NCI-H510A treated with DMSO at 0.1 percent for 48 hours (cell line): Measurements from ENCODE around the gene PSEN2.
"Not testable (repeated sequence)": the region's sequence is repeated elsewhere in the genome, so short reads cannot be mapped to it uniquely, and the experiment has no call there.

Source experiments
- DNase-seq: peaks from one replicate; lab custom pipeline; 2025; lab: John Stamatoyannopoulos, UW

The PSEN2 gene

DNA sequence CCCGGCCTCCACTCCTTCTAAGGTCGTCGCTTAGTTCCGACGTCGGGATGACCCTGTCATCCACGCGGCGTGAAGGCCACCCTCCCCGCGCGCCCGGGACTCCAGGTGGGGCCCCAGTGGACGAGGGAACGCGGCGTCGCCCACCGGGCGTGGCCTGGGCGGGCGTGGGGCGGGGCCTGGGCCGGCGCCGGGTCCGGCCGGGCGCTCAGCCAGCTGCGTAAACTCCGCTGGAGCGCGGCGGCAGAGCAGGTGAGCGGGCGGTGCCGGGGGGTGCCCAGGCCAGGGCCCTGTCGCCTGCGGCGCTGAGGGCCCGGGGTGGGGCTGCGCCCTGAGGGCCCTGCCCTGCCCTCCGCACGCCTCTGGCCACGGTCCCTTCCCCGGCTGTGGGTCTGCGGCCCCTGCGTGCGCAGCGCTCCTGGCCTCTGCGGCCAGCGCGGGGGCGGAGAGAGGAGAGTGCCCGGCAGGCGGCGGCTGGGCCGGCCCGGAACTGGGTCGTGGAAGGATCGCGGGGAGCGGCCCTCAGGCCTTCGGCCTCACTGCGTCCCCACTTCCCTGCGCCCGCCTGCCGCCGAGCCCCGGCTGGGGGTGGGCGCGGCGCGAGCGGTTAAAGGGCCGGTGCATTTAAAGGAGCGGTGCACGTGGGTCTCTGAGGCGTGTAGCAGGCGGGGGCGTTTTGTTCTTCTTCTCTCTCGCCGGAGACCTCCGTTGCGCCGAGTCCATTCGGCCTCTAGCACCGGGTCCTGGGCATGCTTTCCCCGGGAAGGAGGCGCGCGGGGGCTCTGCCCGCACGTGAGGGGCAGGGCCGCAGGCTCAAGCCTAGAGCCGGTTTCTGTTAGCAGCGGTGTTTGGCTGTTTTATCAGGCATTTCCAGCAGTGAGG is at the start of gene PSEN2:
Gene PSEN2 (plus strand): TSS at position 216 of the 879 bp plus-strand sequence. CDS start 11,292 bp downstream, outside the sequence.
- peak; percentile 70 for DNase-seq

DNA sequence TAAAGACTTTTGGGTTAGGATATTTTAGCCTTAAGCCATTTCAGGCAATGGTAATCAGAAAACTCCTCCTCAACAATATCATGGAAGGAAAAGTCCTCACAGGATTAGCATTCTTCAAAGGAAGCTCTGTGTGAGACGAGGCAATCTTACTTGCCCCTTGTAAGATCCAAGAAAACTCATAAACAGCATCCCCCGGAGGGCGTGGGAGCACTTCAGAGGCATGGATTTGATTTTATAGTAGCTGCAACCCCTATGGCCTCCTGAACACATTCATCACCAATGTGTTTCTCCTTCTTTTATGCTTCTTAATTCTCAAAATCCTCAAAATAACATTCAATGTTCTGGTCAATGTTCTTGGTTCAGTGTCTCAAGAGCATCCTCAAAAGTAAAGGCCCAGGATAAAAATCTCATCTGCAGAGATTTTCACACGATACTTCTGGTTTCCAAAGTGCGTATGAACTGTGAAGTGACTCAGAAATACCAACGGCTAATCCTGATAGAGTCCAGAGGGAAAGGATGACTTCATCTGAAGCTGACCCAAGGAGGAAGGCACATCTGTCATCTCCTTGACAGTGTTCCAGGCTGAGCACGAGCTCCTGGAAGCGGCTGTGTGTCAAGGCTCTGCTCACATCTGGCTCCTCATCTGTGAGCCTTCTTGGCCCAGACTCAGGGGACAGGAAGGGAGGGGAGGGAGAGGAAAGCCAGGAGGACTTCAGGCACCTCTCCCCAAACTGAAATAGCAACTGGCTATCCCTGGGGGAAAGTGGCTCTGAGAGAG is 49.3 kb upstream of the PSEN2 start:
- DNase-seq = no peak

GRCh38 chr1:226821719-226822085 is 48.7 kb upstream of the PSEN2 start:
- DNase-seq = no peak

- no peak for DNase-seq
Measured at GRCh38 chr1:226823643-226824042, 46.8 kb upstream of the PSEN2 start.

- DNase-seq = no peak
Measured at GRCh38 chr1:226825037-226825745, 45.2 kb upstream of the PSEN2 start.

DNA sequence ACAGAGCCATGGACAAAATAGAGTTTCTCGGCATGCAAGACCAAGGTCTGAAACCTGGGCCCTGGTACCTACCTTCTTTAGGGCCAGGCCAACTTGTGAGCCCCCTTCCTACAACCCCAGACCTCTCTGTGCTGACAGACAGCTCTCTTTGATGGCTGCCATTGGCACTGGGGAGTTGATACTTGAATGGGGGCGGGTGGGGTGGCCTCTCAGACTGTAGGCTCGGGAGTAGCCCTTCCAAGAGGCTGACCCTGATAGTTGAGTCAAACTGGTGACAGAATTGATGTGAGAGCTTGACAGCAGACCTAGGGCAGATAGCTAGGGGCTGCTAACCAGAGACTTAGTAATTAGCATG is 44.7 kb upstream of the PSEN2 start:
- DNase-seq = no peak

DNA sequence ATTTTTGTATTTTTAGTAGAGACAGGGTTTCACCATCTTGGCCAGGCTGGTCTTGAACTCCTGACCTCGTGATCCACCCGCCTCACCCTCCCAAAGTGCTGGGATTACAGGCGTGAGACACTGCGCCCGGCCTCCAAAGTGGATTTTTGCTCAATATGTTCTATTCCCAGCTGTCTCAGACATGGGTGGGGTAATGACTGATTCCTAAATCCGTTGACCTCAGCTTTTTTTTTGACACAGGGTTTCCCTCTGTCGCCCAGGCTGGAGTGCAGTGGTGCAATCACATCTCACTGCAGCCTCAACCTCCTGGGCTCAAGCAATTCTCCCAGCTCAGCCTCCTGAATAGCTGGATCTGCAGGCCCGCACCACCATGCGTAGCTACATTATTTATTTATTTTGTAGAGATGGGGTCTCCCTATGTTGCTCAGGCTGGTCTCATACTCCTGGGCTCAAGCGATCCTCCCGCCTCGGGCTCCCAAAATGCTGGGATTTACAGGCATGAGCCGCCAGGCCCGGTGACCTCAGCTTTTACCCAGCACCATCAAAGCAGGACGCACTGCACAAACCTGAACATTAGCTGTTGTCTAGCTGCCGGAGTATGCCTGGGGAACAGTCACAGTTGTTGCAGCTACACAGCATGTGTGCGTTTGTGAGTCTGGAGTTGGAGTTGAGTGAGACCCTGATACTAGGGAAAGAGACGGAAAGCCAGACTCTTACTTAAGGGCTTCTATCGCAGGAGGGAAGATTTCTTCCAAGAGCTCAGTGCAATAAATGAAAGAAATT is 43.7 kb upstream of the PSEN2 start:
- DNase-seq = no peak

DNA sequence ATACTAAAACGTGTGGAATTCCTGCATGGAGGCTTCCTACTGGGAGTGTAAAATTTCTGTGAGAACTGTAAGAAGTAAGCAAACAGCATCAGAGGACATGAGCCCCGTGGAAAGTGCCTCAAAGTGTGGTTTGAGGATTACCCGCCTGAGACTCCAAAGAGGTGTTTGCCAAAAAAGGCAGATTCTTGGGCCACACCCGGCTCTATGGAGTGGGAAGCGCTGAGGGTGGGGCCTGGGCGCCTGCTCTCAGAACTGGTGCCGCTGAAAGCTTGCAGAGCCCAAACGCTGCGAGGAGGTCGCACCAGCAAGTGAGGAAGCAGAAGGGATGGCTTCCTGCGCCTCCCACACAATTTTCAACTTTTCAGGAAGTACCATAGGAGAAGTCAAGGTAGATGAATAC is 43.0 kb upstream of the PSEN2 start:
- DNase-seq = no peak

DNA sequence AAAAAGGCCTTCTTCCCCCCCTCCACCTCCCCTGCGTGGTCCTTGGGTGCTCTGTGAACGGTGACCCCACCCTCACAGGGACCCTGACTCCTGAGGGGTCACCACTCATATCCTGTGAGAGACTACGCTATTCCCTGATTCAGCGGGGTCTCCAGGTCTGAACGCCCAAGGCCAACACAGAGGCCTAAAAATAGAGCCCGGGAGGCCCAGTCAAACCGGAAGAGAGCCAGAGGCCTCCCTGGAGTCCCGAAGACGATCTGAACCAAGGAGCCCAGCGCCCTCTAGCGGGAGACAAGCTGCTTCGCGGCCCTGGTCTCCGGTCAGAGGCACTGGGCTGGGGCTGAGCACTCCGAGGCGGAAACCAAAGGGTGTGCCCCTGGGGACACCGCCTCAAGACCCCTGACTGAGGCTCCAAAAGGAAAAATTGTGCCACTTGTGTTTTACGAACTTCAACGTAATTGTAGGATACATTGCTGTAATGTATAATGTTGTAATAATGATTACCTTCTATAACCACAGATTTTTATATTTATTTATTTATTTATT is 42.4 kb upstream of the PSEN2 start:
- DNase-seq = peak; percentile 93

GRCh38 chr1:226829105-226829504 is 41.3 kb upstream of the PSEN2 start:
- no peak for DNase-seq

- no peak for DNase-seq
Measured at GRCh38 chr1:226831953-226832352, 38.5 kb upstream of the PSEN2 start.

- no peak for DNase-seq
Measured at GRCh38 chr1:226832613-226833012, 37.8 kb upstream of the PSEN2 start.

- DNase-seq = not testable (repeated sequence)
Measured at GRCh38 chr1:226834179-226834578, 36.2 kb upstream of the PSEN2 start.

DNA sequence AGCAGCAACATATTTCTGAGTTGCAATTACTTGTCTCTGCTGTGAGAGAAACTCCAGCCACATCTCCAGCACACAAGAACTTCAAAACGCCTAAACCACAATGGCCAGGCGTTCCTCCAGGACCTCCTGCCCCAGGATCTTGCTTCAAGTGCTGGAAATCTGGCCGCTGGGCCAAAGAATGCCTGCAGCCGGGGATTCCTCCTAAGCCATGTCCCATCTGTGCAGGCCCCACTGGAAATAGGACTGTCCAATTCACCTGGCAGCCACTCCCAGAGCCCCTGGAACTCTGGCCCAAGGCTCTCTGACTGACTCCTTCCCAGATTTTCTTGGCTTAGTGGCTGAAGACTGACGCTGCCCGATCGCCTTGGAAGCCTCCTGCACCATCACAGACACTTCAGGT is 35.0 kb upstream of the PSEN2 start:
- DNase-seq = not testable (repeated sequence)

GRCh38 chr1:226837966-226838365 is 32.5 kb upstream of the PSEN2 start:
- DNase-seq = not testable (repeated sequence)

GRCh38 chr1:226838456-226838855 is 32.0 kb upstream of the PSEN2 start:
- no peak for DNase-seq

DNA sequence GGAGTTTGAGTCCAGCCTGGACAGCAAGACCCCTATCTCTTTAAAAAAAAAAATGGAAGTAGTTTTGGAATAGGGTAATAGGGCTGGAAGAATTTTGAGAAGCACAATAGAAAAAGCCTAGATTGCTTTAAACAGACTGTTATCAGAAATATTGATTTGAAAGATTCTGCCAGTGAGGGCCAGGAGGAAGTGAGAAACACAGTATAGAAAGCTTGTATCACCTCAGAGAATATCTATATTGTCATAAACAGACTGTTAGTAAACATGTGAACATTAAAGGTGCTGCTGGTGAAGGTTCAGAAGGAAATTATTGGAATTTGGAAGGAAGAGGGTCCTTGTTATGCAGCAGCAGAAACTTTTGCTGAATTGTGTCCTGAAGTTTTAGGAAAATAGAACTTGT is 24.8 kb upstream of the PSEN2 start:
- DNase-seq = no peak

DNA sequence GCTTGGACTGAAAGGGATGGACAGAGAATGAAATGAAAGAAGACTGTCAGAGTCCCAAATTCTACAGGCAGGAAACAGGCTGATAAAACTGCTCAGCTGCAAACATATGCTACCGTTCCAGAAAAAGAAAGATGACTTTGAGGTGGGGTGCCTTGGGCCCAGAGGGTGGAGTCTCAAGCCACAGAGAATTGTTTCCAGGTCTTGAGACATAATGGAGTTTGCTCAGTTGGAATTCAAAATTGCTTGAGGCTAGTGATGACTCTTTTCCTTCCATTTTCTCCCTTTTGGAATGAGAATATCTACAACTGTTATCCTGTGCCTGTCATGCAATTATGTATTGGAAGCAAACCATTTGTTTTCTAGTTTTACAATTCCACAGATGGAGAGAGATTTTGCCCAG is 23.6 kb upstream of the PSEN2 start:
- no peak for DNase-seq

GRCh38 chr1:226854548-226854947 is 15.9 kb upstream of the PSEN2 start:
- not testable (repeated sequence) for DNase-seq

- DNase-seq = no peak
Measured at GRCh38 chr1:226862890-226863289, 7.5 kb upstream of the PSEN2 start.

GRCh38 chr1:226863446-226863845 is 7.0 kb upstream of the PSEN2 start:
- no peak for DNase-seq

- DNase-seq = no peak
Measured at GRCh38 chr1:226864311-226864710, 6.1 kb upstream of the PSEN2 start.
